NCI-H1092 (cell line): ENCODE data around the gene ARHGAP10.

Experiments
- DNase-seq: peaks from one replicate; lab custom pipeline; 2025; lab: John Stamatoyannopoulos, UW

The ARHGAP10 gene, protein sequence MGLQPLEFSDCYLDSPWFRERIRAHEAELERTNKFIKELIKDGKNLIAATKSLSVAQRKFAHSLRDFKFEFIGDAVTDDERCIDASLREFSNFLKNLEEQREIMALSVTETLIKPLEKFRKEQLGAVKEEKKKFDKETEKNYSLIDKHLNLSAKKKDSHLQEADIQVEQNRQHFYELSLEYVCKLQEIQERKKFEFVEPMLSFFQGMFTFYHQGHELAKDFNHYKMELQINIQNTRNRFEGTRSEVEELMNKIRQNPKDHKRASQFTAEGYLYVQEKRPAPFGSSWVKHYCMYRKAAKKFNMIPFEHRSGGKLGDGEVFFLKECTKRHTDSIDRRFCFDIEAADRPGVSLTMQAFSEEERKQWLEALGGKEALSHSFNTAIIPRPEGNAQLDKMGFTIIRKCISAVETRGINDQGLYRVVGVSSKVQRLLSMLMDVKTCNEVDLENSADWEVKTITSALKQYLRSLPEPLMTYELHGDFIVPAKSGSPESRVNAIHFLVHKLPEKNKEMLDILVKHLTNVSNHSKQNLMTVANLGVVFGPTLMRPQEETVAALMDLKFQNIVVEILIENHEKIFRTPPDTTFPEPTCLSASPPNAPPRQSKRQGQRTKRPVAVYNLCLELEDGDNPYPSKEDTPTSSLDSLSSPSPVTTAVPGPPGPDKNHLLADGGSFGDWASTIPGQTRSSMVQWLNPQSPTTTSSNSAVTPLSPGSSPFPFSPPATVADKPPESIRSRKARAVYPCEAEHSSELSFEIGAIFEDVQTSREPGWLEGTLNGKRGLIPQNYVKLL

DNA sequence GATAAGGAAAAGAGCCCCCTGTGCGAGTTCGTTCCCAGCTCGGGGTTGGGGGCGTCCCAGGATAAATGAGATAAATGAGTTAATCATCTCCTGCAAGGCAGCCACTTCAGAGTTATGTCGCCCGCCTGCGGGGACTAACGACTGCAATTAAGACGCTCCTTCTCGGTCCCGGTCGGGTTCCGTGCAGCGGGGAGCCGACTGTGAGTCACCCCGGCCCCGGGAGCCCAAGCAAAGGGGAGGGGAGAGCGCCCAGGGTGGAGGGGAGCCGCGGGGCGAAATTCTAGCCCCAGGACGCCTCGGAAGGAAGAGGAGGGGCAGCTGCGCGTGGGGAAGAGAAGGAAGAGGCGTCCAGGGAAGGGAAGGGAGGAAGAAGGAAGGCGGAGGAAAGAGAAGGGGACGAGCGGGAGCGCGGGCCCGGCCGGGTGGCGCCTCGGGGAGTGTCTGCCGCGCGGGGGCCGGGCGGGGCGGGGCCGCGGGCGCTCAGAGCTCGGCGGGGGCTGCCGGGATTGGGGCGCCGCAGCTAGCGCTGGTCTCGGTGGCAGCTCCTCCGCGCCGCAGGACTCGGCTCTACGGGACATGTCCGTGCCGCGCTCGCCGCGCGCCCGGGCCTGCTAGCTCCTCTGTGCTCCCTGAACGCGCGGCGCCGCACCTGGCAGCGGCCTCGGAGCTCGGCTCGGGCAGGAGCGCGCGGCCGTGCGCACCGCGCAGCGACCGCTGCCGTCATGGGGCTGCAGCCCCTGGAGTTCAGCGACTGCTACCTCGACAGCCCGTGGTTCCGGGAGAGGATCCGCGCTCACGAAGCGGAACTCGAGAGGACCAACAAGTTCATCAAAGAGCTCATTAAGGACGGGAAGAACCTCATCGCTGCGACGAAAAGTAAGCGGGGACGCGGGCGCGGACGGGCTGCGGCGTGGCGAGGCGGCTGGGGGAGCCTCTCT, at the start of gene ARHGAP10:
ARHGAP10 (plus strand) TSS at position 509 of the 938 bp plus-strand sequence; CDS start at position 723, 214 bp downstream.
- DNase-seq: peak; percentile 9

GRCh38 chr4:147682755-147683154, 49.1 kb upstream of the ARHGAP10 start:
- no peak for DNase-seq

- DNase-seq: no peak
Observed at GRCh38 chr4:147683188-147683591, 48.7 kb upstream of the ARHGAP10 start.

DNA sequence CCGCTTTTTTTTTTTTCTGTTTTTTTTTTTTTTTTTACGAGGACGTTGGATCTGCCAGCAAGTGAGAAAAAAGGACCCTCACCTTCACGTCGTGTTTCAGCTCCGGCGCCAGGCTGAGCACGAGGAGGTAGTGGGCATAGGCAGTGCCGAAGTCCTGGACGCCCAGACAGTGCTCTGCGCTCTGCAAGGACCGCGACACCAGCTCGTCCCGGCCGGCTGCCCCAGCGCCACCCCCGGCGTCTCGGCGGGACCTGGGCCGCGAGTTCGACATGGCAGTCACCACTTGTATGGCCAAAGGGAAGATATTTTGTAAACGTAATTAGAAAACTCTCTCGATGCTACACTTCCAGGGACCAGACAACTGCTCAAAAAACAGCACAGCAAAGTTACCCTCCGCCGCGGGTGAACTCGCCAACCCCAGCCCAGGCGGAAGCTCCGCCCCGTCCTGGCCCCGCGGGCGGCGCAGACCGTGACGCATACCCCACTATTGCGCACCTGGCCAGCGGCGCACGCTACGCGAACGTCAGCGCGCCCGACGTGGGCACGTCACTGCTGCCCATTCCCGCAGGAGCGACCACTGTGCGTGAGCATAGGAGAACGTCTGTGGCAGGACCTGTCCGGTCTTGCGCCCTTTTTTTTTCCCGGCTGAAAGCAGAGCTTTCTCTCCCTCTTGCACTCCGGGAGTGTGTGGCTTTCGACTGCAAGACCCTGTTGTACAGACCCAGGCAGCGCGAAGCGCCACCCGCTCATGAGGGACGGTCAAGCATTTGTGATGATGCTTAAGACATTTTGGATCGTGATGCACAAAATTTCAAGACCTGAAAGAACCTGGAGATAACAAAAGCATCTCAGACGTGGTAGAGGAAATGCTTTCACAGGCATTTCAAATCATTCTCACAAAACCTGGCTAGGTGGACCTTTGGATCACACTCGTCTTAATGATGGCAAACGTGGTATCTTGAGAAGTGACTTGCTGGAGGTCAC, 47.9 kb upstream of the ARHGAP10 start, which contains the start of gene PRMT9:
PRMT9 (minus strand) TSS at position 447 of the 984 bp plus-strand sequence; CDS start at position 271, 176 bp downstream.
- DNase-seq: peak; percentile 77

DNA sequence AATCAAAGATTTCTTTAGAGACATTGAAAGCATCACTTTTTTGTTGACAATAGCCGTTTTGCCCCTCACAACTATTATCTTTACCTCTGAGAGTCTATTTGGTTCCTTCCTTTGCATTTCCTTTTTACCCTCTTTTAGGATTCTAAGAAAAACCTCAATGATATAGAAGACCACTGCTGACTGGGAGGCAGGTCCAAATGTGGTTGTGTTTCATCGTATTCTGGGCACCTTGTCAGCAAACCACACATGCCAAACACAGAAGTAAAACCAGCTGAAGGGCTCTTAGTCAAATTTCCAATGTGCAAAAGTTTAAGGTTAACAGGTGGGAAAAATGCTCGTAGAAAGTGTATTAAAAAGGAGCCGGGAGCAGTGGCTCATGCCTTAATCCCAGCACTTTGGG, 42.8 kb upstream of the ARHGAP10 start:
- no peak for DNase-seq

DNA sequence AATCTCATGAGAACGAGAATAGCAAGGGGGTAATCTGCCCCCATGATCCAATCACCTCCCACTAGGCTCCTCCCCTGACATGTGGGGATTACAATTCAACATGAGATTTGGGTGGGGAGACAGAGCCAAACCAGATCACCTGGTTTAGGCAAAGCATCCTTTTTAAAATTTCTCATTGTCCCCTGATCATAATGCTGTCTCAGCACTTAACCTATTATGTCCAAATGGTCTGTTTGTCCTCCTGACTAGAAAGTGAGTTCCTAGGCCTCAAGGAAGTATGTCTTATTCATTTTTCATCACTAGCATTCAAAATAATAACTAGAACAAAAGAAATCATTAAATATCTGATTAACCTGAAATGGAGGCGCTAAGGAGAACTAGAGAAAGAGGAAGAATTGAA, 40.1 kb upstream of the ARHGAP10 start:
- no peak for DNase-seq

GRCh38 chr4:147693218-147693617, 38.7 kb upstream of the ARHGAP10 start:
- DNase-seq: no peak

- no peak for DNase-seq
Observed at GRCh38 chr4:147696866-147697265, 35.0 kb upstream of the ARHGAP10 start.

DNA sequence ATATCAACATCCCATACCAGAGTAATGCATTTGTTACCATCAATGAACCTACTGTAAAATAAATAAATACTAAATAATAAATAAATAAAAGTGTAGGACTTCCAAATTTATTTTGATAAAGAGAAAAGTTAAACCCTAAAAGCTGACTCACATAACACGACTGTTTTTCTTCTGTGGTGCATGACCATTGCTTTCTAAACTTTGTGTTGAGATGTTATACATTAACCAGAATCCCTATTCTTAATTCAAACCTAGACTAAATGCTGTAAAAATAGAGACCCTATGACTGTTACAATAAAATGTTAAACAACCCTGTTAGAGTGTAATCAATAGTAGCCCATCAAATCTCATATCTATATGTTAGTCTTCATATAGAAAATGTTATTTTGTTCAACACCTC, 27.0 kb upstream of the ARHGAP10 start:
- DNase-seq: no peak

DNA sequence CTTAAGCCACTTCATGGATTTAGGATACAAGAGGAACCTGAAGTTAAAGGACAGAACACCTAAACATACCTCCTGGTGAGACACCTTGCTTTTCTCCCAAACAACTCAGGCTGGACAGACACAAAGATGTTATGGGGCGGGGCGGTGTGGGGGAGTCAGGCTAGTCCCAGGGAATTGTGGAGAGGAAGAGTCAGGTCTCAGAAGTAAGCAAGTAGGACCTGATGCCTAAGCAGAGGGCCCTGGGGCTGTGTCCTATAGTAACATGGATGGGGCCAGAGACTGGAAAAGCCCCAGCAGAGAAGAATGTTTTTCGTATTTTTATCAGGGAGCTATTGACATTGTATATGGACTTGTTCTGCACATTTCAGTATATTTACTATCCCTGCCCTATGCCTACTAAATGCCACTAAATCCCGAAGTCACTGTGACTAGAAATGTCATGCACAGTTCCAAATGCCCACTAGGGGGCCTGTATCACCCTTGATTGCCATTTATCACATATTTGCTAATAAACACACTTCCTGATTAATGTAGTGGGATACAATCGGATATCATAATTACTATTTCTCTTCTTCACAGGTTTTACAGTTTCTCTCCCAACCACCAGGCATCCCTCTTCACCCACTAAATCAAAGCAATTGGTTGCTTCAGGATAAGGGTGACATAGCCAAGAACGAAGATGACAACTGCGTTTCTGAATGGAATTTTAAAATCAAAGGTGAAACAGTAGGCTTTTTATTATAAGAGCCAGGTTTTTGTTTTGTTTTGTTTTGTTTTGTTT, 23.8 kb upstream of the ARHGAP10 start:
- no peak for DNase-seq

DNA sequence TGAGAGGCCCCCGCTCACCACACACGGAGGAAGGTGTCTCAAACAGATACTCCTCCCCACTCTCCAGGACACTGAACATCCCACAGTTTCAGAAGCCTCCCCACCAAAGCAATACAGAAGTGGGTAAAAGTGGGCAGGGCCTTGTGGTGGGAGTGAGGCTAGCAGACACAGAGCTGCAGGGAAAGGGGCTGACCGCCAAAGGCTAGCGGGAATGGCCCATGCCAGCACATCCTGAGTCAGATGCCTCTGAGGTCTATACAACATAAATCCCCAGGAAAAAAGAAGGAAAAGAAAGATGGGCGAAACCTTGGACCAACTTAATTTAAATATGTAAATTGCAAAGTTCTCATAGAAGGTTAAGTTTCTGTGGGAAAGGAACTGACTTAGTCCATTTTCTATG, 21.9 kb upstream of the ARHGAP10 start:
- DNase-seq: no peak

DNA sequence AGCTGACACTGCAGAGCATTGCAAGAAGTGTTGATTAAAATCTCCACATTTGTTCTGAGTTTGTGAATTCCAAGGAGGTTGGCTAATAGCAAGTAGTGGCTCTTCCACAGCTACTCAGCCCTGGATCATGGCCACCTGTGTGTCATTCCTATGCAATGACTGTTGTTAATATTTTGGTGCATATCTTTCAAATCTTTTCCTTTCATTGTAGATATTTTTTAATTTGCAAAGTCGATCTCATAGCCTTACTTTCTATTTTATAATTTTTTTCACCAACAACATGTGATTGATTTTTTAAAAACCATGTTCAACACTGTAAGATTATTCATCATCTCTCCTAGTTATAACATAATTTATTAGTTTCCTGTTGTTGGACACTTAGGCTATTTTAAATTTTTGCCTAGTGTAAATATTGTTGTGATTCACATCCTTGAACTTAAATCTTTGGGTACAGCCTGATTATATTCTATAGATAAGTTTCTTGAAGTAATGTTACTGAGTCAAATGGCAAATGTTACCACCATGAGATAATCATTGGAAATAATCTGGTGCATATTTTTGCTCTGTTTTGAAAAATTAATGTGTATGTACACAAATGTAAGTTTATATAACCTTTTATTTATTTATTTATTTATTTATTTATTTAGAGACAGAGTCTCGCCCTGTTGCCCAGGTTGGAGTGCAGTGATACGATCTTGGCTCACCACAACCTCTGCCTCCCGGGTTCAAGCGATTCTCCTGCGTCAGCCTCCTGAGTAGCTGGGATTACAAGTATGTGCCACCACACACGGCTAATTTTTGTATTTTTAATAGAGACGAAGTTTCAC, 17.1 kb upstream of the ARHGAP10 start:
- DNase-seq: no peak

DNA sequence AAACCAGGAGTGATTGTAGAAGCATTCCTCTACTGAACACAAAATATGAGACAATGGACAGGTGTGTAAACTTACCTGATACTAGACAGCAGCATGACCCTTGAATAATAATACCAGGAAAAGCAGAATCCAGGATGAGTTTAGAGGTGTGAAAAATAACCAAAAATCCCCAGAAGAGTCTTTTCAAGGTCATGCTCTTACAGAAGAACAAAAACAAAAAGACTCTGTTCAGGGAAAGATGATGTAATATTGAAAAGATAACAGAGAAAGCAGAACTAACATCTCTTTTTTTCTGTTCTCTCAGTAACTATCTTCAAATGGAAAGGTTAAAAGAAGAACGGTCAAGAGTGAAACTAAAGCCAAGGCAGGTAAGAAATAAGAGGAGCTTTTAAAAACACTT, 14.0 kb upstream of the ARHGAP10 start:
- no peak for DNase-seq

GRCh38 chr4:147723326-147723725, 8.6 kb upstream of the ARHGAP10 start:
- no peak for DNase-seq

DNA sequence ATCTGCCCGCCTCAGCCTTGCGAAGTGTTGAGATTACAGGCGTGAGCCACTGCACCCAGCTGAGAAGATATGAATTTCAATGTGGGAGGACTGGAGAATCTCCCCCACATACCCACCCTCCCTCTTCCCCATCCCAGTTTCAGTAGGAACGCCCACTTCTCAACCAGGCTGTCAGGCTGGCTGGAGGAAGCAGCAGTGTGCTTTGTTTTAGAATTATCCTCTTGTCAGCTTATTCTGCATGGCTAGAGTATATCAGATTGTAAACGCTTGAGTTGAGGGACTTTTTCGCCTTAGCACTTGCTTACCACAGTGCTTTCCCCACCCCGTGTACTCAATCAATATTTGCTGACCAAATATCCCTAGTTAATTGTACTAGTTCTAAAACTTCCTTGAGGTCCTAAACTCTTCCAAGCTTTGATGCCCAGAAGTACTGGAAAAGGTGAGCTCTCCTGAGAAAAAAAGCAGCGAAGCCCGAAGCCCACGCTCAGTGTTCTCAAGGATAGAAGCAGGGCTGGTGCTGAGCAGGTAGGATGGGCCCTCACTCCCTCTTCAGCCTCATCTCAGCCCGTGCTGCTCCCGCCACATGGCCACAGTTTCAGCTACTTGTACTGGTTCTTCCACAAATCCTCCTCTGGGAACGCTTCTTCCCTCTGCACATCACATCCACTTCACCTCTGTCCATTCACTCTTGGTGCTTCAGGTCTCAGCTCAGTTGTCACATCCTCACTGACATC, 7.3 kb upstream of the ARHGAP10 start:
- no peak for DNase-seq

GRCh38 chr4:147725673-147726072, 6.2 kb upstream of the ARHGAP10 start:
- no peak for DNase-seq

- DNase-seq: no peak
Observed at GRCh38 chr4:147727476-147728028, 4.3 kb upstream of the ARHGAP10 start.

- no peak for DNase-seq
Observed at GRCh38 chr4:147730333-147730732, 1.6 kb upstream of the ARHGAP10 start.
